Measurements from ENCODE around the gene SDCBP2.

DNA sequence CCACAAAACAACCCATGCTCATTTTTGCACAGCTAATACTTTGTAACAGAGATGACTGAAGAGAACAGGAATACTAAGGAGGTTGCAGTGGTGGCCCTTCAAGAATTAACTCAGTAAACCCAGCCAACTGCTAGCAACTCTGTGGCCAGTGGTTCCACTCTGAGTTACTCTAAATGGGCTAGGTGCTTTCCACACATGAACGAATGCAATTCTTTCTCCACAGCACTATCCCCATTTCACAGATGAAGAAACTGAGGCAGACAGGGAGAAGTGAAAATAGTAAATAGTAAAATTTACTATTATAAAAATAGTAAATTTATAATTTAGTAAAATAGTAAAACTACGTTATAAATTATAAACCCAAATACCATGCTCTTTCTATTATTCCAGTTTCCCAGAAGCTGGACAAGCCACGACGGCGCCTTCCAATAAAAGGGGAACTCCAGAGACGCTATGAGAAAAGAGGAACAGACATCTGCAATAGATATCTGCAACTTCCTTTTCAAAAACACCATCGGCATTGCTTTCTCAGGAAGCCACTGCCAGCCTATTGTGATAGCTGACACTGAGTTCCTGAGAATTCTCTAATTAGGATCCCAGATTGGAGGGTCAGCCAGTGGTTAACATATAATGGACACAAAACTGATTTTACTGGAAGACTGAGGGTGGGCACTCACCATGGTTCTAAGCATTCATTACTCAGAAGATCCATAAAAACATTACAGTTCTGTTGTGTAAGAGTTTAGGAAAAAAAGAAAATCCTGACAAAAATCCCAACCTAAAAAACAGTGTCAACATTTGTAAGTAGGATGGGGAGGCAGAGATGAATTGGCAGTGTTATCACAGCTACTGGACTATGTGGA is 47.7 kb upstream of the SDCBP2 start:
- TF ChIP-seq POLR2A (IDR thresholded peaks at IDR 0.05) = no peak
- TF ChIP-seq CTCF (IDR thresholded peaks at IDR 0.05) = no peak

All from uterus (tissue), 2 donors.